Stomach smooth muscle (tissue), 2 donors: ENCODE measurements around the gene PNPLA7.
A peak's percentile ranks its signal among the peaks of the same experiment; 100 is the strongest.

Experiments
- H3K27ac ChIP-seq: one replicate; pipeline ENCODE4 v1.7.0; 2013; ENCODE audit warnings: mild to moderate bottlenecking, low read length, inconsistent platforms
- H3K27me3 ChIP-seq, 2 donors: one replicate each; pipeline ENCODE4 v1.7.0; 2013; ENCODE audit warnings: low read length in 2 of 2; ENCODE audit not compliant: insufficient read depth in 2 of 2, control insufficient read depth in 1 of 2
- H3K36me3 ChIP-seq, 2 donors: one replicate each; pipeline ENCODE4 v1.7.0; 2013; ENCODE audit warnings: low read length in 2 of 2; ENCODE audit not compliant: control insufficient read depth in 2 of 2, insufficient read depth in 2 of 2
- H3K4me1 ChIP-seq: one replicate; pipeline ENCODE4 v1.7.0; 2013; ENCODE audit warnings: low read length; ENCODE audit not compliant: control insufficient read depth, insufficient read depth
- H3K4me3 ChIP-seq, 2 donors: one replicate each; pipeline ENCODE4 v1.7.0; 2013; ENCODE audit warnings: low read length in 2 of 2
- H3K9ac ChIP-seq, 2 donors: one replicate each; pipeline ENCODE4 v1.7.0; 2013; ENCODE audit warnings: low read length in 2 of 2, mild to moderate bottlenecking in 1 of 2
- H3K9me3 ChIP-seq, 2 donors: one replicate each; pipeline ENCODE4 v1.7.0; 2013; ENCODE audit warnings: low read length in 2 of 2; ENCODE audit not compliant: control insufficient read depth in 2 of 2
- donor health status: healthy.
- donor health status: Pancreatic carcinoma.

PNPLA7 gene

DNA sequence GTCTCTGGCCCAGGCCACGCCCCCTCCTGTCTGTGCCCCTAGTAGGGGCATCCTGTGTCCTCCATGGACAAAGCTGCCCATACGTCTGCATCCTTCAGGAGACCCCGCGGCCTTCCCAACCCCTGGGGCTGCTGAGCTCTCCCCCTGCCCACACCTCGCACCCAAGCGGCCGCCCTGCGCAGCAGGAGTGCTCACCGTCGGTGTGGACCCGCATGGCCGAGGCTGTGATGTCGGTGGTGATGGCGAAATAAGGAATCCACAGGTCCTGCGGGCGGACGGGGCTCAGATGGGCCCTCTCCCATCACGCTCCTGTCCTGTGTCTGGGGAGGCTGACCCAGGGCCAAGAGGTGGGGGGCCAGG, 86.3 kb downstream of the PNPLA7 start:
- no peak overlapping the region for H3K4me3 ChIP-seq
- H3K27me3 ChIP-seq, result peaks cover 2 to 3% of the 10 kb centered on the region in 2 donors
- peaks cover 9% of the 10 kb centered on the region for H3K4me1 ChIP-seq
- no peak overlapping the region for H3K9ac ChIP-seq
- no peaks in the 10 kb centered on the region for H3K9me3 ChIP-seq
- H3K36me3 ChIP-seq, result no peaks in the 10 kb centered on the region
- H3K27ac ChIP-seq, result no peak overlapping the region

GRCh38 chr9:137462986-137463930, 86.9 kb downstream of the PNPLA7 start:
- Histone ChIP-seq H3K27me3 (peaks cover 2 to 3% of the 10 kb centered on the region in 2 donors), H3K9ac (no peak overlapping the region), H3K27ac (no peak overlapping the region), H3K36me3 (no peaks in the 10 kb centered on the region), H3K4me3 (no peak overlapping the region), H3K4me1 (peaks cover 16% of the 10 kb centered on the region), H3K9me3 (no peaks in the 10 kb centered on the region)

- Histone ChIP-seq H3K4me1 (peaks cover 21% of the 10 kb centered on the region), H3K27ac (no peak overlapping the region), H3K27me3 (peaks cover 2 to 3% of the 10 kb centered on the region in 2 donors), H3K9me3 (no peaks in the 10 kb centered on the region), H3K9ac (no peak overlapping the region), H3K4me3 (no peak overlapping the region), H3K36me3 (no peaks in the 10 kb centered on the region)
These were observed 87.7 kb downstream of the PNPLA7 start for GRCh38 chr9:137462396-137462985.

- no peak overlapping the region for H3K4me3 ChIP-seq
- no peak overlapping the region for H3K27ac ChIP-seq
These were observed 88.4 kb downstream of the PNPLA7 start for GRCh38 chr9:137461663-137462395.

GRCh38 chr9:137461316-137461662, 88.9 kb downstream of the PNPLA7 start:
- Histone ChIP-seq H3K4me1 (peaks cover 21% of the 10 kb centered on the region), H3K9ac (no peak overlapping the region), H3K9me3 (no peaks in the 10 kb centered on the region), H3K4me3 (no peak overlapping the region), H3K27me3 (peaks cover 2 to 3% of the 10 kb centered on the region in 2 donors), H3K27ac (no peak overlapping the region), H3K36me3 (no peaks in the 10 kb centered on the region)

More at GRCh38 chr9:137461663-137462395, 88.4 kb downstream of the PNPLA7 start:
- Histone ChIP-seq H3K36me3 (no peaks in the 10 kb centered on the region), H3K4me1 (peaks cover 21% of the 10 kb centered on the region), H3K9me3 (no peaks in the 10 kb centered on the region), H3K27me3 (peaks cover 2 to 3% of the 10 kb centered on the region in 2 donors), H3K9ac (no peak overlapping the region)

GRCh38 chr9:137460363-137461315, 89.6 kb downstream of the PNPLA7 start:
- H3K4me1 ChIP-seq, result peaks cover 21% of the 10 kb centered on the region

DNA sequence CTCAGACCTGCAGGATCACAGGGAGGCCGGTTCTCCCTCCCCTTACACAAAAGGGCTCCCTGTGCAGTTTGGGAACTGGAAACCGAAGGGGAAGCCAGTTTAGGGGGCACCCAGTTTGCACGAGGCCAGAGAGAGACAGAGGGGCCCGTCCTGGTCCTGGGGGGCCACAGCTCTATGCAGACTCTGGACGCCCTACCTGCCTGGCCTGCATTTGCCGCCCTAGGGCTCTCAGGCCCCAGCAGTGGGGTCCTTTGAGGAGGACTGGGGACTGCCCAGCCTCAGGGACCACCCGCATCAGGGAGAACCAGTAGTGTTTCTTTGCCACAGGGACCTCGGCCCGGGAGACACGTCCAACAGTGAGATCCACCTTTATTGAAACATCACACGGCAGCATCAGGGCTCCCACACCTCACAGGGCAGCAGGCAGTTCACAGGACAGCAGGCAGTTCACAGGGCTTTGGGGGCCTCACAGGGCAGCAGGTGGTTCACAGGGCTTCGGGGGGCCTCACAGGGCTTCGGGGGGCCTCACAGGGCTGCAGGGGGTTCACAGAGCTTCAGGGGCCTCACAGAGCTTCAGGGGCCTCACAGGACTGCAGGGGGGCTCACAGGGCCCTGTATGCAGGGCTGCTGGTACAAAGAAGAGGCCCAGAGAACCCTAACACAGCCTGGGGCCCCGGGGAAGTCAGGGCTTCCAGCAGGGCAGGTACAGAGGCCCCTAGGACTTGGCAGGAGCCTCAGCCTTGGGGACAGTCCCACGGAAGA, 90.4 kb downstream of the PNPLA7 start:
- peak overlapping the region; percentile 72 to 80 for H3K9ac ChIP-seq
- H3K36me3 ChIP-seq, result no peaks in the 10 kb centered on the region
- peak overlapping the region; percentile 67 to 77 for H3K4me3 ChIP-seq
- no peaks in the 10 kb centered on the region for H3K9me3 ChIP-seq
- H3K4me1 ChIP-seq, result peaks cover 27% of the 10 kb centered on the region
- peak overlapping the region; percentile 46 for H3K27ac ChIP-seq
- H3K27me3 ChIP-seq, result peaks cover 2 to 3% of the 10 kb centered on the region in 2 donors

More at GRCh38 chr9:137460363-137461315, 89.6 kb downstream of the PNPLA7 start:
- Histone ChIP-seq H3K9me3 (no peaks in the 10 kb centered on the region), H3K27ac (no peak overlapping the region), H3K36me3 (no peaks in the 10 kb centered on the region), H3K4me3 (no peak overlapping the region), H3K27me3 (peaks cover 2 to 3% of the 10 kb centered on the region in 2 donors), H3K9ac (no peak overlapping the region)

DNA sequence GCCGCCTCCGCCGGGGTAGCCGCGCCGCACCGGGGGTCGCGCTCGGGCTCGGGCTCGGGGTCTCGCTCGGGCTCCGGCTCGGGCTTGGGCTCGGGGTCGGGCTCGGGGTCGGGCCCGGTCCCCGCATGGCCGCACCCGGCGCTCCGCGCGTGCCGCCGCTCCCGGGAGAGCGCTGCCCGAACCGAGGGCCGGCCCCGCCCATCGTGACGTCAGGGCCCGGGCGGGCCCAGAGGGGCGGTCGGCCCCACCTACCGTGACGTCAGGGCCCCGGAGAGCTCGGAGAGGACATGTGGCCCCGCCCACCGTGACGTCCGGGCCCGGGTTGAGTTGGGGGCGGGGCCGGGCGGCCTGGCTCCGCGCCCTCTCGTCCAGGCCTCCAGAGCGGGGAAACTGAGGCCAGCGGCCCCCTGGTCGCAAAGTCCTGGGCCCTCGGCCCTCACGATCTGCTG, 91.0 kb downstream of the PNPLA7 start, which contains the start of gene NSMF:
NSMF (minus strand) TSS at position 183 of the 449 bp plus-strand sequence. CDS start 232 bp downstream, outside the sequence.
- Histone ChIP-seq H3K27ac (peak within 1 kb of the TSS; percentile 46), H3K9ac (peak within 1 kb of the TSS; percentile 72 to 80), H3K4me3 (peak within 1 kb of the TSS; percentile 67 to 77), H3K9me3 (no peaks in the 10 kb centered on the region), H3K27me3 (peaks cover 2 to 3% of the 10 kb centered on the region in 2 donors), H3K4me1 (peaks cover 33% of the 10 kb centered on the region), H3K36me3 (no peaks in the 10 kb centered on the region)
